GM18873 (cell line): ENCODE results near the gene C1orf232.

Experiments used
- ATAC-seq: cut with Tn5 transposase; IDR thresholded peaks from one replicate; pipeline ENCODE4 v1.9.1; 2021; ENCODE audit warnings: mild to moderate bottlenecking, moderate library complexity, moderate number of reproducible peaks; ENCODE audit not compliant: unreplicated experiment, low FRiP score

The C1orf232 gene

GRCh38 chr1:26158908-26159742, 9.6 kb downstream of the C1orf232 start, which contains the start of gene FAM110D:
TSS of gene FAM110D (plus strand) at chr1:26159079. CDS start at chr1:26161292, 2,213 bp downstream.
- ATAC-seq: no peak

GRCh38 chr1:26158271-26158907, 10.4 kb downstream of the C1orf232 start:
- ATAC-seq: no peak

- no peak for ATAC-seq
Observed at GRCh38 chr1:26156285-26157038, 12.3 kb downstream of the C1orf232 start.

DNA sequence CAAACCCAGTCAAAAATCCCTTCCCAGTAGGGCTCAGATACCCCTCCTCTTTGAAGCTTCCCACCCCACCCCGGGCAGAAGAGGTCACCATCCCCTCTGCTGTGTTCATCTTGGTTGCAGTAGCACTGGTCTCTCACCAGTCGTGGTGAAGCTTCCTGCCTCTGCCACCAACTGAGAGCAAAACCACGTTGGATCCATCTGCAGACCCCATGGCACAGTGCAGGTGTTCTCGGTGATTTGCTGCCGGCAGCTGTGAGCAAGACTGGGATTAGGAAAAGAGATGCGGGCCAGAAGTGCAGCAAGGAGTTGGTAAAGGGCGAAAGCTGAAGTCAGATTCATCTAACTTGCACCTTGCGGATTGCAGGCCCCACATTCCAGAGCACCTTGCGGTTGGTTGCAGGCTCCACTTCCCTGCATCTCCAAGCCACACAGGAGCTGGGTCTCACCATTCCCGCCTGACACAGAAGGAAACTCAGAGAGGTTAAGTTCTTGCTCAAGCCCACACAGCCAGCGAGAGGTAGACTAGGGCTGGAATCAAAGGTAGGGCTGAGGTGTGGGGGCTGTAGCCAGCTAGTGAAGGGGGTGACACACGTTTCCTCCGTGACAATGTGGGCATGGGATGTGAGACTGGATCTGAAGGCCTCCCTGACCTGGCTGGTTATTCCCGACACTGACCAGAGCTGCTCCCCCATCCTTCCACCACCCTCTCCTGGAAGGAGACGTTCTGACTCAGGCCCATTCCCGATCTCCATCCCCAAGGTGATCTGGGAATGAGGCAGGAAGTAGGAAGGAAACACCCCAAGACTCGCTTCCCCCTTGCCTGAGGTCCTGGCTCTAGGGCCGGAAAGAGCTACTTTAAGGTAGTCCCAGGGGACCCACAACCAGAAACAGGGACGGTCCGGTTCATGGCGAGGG, 13.1 kb downstream of the C1orf232 start:
- no peak for ATAC-seq

DNA sequence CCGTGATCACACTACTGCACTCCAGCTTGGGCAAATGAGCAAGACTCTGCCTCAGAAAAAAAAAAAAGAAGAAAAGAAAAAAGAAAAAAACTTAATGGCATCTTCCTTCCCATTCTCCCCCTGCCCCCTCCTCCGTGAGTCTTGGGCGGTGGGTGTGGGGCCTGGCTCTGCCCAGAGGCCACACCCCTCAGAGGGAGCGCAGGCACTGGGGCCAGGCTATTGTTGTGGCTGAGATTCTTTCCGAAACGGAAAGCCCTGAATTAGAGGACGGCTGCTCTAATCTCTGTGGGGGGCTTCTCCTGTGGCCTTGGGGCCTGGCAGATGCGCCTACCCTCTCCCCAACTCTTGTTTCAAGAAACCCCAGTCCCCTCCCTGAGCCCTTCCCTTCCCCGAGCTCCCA, 14.0 kb downstream of the C1orf232 start:
- ATAC-seq: no peak

DNA sequence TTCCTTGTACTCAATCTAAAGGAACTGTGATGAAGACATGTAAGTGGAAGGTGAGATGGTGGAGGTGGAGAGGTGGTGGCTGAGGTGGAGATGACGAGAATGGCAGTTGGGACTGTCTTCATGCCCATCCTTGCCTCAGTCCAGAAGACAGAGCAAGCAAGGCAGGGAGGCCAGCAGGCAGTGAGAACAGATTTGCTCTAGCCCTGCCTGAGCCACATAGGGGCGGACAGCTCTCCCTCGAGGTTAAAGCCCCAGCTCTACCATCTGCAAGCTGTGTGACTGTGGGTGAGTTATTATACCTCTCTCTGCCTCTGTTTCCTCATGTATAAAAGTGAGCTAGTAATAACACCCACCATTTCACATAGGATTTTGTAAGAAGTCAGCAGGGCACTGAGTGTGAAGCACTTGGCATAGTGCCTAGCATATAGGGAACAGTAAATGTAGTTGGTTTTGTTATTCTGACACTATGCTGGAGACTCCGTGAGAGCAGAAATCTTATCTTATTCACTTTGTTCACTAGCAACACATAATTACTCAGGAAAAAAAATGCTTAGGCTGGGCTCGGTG, 14.7 kb downstream of the C1orf232 start:
- no peak for ATAC-seq

DNA sequence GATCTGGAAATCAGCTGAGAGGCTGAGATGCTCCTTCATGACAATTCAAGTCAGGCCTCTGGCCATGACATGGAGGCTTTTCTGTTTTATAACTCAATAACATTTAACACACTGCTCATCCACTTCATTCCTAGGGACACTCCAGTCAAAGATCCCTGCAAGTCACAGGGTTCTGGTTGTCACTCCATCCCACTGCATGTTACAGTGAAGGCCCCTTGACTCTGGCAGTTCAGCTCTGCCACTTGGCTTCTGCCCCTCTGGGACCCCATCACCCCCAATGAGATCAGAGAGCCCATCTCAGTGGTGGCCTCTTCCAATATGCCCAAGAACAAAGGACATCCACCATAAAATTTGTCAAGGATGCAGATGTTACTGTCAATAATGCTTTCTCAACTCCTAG, 19.9 kb downstream of the C1orf232 start:
- ATAC-seq: no peak

GRCh38 chr1:26145960-26146294, 22.8 kb downstream of the C1orf232 start:
- no peak for ATAC-seq

DNA sequence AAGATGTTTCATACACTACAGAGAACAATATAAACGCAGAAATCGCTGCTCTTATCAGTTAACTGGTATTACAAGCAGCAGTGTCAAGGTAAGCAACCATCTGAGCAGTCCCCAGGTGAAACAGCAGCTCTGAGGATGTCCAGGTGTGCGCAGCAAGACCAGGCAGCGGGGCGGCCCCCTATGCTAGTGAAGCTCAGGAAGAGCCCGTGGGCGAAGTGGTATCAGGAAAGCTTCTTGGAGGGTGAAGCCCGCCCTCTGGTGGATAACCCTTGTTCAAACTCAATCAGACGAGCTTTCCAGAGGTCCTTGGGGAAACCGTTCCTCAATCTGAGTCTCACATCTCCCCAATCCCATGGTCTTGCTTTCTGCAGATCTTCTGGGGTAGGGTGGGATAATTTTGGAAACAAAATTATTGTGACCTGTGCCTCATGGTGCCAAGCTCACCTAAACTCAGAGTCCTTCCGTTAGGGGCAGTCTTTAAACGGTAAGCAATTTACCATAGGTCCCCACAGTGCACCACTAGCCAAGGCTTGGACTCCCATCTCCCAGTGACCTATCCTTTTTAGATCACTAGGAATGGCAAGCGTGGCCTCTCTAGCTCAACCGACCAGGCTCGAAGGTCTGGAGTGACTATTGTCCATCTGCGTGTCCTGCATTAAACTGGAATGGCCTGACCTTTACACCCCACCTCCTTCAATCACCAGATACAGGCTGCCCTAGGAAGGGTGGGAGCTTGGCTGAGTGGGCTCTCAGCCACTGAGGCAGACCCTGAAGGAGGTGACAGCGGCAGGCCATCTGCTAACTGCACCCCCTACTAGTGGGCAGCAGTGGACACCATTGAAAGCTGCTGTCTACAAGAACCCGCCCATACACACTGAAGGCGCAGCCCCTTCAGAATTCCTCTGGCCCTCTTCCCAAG, 23.5 kb downstream of the C1orf232 start:
- no peak for ATAC-seq

DNA sequence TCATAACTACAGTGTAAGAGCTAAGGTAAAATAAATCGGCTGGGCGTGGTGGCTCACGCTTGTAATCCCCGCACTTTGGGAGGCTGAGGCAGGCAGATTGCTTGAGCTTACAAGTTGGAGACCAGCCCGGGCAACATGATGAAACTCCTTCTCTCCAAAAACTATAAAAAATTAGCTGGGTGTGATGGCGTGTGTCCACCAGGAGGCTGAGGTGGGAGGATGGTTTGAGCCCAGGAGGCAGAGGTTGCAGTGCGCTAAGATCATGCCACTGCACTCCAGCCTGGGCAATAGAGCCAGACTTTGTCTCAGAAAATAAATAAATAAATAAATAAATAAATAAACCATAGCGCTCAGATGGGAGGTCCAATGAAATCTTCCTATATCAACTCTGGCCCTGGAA, 26.6 kb downstream of the C1orf232 start:
- ATAC-seq: no peak

DNA sequence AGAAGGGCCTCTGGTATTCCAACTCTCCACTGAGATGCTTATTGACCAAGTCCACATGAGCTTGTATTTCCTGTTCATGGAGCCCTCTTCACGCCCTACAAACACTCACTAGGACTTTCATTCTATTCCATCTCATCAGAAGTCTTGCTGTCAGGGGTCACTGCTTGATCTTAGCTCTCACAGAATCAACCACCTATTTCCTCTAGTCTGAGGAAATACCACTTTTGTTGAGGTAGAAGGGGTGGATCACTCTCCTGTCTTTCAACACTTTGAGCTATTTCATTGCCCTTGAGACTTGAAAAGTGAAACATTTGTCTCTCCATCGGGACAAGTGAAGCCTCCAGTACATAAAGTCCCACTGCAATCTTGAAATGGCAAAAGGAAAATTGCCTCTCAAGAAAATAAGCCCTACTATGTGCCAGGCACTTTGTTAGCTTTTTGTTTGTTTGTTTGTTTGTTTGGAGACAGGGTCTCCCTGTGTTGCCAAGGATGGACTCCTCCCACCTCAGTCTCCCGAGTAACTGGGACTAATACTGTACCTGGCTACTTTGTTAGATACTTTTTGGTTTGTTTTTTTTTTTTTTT, 29.7 kb downstream of the C1orf232 start:
- no peak for ATAC-seq

- no peak for ATAC-seq
Observed at GRCh38 chr1:26134466-26134865, 34.3 kb downstream of the C1orf232 start.

GRCh38 chr1:26132834-26133167, 36.0 kb downstream of the C1orf232 start:
- ATAC-seq: no peak

DNA sequence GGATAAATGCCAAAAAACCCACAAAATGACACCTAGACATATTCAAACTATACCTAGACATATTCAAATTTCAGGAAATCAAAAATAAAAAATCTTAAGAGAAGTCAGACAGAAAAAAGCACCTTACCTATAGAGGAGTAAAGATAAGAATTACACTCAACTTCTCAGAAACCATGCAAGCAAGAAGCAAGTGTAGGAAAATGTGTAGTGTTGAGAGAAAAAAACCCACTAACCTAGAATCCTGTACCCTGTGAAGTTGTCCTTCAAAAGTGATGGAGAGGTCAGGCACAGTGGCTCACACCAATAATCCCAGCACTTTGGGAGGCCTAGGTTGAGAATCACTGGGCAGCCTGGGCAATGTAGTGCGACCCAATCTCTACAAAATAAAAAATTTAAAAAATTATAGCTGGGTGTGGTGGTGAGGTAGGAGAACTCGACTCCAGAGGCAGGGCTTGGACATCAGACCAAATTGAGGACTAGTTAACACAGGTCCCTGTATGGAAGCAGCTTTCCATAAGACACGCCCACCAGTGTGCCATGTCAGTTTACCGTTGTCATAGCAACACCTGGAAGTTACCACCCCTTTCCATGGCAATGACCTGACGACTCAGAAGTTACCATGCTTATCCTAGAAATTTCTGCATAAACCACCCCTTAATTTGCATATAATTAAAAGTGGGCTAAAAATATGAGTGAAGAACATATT, 36.5 kb downstream of the C1orf232 start:
- ATAC-seq: no peak

GRCh38 chr1:26130695-26131094, 38.1 kb downstream of the C1orf232 start:
- ATAC-seq: no peak

DNA sequence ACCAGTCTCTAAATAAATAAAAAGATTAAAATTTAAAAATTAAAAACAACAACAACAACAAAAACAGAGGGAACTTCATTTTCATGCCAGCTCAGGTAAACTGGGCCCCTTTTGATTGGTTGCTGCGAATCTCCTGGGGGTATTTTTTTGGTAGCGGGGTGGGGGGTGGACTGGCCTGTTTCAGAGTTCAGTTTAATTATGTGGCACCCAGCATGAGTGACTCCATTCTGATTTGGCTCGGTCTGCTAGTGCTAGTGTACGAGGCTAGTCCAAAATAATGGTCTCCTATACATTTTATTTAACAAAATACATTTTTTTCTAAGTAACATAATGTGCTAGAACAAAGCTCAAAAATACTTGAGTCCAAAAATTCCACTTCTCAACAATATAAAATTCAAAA, 39.0 kb downstream of the C1orf232 start:
- ATAC-seq: no peak

GRCh38 chr1:26127235-26128163, 41.3 kb downstream of the C1orf232 start:
- no peak for ATAC-seq
